VCaP (cell line): ENCODE data around the gene TMEM101.
"Not testable (repeated sequence)": the region's sequence is repeated elsewhere in the genome, so short reads cannot be mapped to it uniquely, and the experiment has no call there.

Experiments
- H3K27ac ChIP-seq: fragments of 450-650 bp; 2 replicates; pipeline ENCODE4 v1.5.1; 2017
- TF ChIP-seq, protein P1 (sequence below): fragments of 450-650 bp; conservative IDR thresholded peaks from 2 replicates; pipeline ENCODE4 v1.5.1; 2017; ENCODE audit warnings: mild to moderate bottlenecking, moderate library complexity

TMEM101 gene

GRCh38 chr17:43976963-43977837, 37.6 kb downstream of the TMEM101 start:
- no peak overlapping the region for H3K27ac ChIP-seq
- TF ChIP-seq, protein P1, sequence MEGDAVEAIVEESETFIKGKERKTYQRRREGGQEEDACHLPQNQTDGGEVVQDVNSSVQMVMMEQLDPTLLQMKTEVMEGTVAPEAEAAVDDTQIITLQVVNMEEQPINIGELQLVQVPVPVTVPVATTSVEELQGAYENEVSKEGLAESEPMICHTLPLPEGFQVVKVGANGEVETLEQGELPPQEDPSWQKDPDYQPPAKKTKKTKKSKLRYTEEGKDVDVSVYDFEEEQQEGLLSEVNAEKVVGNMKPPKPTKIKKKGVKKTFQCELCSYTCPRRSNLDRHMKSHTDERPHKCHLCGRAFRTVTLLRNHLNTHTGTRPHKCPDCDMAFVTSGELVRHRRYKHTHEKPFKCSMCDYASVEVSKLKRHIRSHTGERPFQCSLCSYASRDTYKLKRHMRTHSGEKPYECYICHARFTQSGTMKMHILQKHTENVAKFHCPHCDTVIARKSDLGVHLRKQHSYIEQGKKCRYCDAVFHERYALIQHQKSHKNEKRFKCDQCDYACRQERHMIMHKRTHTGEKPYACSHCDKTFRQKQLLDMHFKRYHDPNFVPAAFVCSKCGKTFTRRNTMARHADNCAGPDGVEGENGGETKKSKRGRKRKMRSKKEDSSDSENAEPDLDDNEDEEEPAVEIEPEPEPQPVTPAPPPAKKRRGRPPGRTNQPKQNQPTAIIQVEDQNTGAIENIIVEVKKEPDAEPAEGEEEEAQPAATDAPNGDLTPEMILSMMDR, result no peak

DNA sequence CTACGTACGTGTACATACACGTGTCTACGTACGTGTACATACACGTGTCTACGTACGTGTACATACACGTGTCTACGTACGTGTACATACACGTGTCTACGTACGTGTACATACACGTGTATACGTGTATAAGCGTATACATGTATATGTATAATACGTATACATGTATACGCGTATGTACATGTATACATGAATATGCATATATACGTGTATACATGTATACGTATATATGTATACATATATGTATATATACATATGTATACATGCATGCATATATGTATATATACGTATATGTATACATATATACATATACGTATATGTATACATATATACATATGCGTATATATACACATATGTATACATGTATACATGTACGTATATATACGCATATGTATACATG, 38.9 kb downstream of the TMEM101 start:
- TF ChIP-seq, protein P1, result no peak
- no peak overlapping the region for H3K27ac ChIP-seq

DNA sequence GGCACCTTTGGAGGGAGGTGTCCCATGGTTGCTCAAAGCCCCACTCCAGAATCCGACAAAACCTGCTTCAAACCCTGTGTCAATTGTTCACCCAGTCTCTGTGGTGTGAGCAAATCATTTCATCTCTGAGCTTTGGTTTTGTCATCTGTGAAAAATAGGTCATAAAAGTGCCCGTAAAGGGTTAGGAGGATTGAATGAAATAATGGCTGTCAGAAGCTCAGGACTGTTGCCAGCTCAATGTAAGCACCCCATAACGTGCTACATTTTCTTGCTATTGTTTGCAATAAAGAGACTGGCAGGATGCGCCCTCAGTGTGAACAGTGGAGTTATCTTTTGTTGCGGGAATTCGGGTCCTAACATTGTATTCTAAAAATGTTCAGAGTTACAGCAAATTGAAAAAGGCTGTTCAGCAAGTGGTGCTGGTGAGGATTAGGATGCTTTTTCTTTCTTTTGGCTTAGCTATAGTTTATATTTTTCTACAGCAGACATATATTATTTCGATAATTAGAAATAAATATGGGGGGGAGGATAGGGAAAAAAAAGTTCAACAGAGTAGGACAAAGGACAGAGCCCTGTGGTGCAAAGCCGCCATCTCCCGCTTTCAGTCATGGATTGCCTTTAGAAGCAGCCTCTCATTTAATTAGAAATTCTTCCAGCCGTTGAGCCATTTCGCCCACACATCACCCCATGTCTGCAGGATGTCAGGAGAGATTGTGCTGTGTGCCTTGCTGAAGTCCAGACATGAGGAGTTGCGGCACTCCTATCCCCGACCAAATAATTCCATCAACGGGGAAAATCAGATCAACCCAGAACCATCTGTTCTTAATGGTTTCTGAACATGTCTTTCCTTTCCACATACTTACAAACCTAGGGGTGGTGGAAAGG, 40.1 kb downstream of the TMEM101 start:
- H3K27ac ChIP-seq, result no peak overlapping the region
- TF ChIP-seq, protein P1, result no peak

- not testable (repeated sequence) for H3K27ac ChIP-seq
These were observed 42.1 kb downstream of the TMEM101 start for GRCh38 chr17:43972444-43973212.

GRCh38 chr17:43971436-43971835, 43.3 kb downstream of the TMEM101 start:
- H3K27ac ChIP-seq, result not testable (repeated sequence)

- H3K27ac ChIP-seq, result no peak overlapping the region
- TF ChIP-seq, protein P1, result no peak
These were observed 44.4 kb downstream of the TMEM101 start for GRCh38 chr17:43970366-43970765.

DNA sequence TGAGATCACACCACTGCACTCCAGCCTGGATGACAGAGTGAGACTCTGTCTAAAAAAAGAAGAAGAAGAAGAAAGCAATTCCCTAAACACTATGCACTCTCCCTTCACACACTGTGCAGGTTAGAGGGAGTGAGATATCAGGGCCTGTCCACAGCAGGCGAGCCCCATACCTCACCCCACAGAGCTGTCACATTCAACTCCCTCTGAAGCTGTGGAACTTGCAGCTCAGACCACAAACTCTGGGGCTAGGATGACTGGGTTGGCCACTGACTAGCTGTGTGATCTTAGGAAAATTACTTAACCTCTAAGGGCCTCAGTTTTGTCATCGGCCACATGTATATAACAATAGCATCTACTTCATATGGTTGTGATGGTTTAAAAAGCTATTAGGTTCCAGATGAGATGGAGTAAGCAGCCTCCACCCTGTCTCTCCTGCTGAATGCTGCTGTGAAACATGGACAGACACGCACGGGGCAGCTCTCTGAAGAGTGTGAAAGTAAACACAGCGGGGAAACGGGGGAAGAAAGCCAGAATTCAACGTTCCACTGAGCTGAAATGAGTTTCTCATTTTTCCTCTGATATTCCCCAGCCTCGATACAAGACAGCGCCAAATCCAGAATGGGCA, 47.4 kb downstream of the TMEM101 start:
- H3K27ac ChIP-seq, result no peak overlapping the region
- TF ChIP-seq, protein P1, result no peak

- no peak overlapping the region for H3K27ac ChIP-seq
- TF ChIP-seq, protein P1, result no peak
These were observed 48.5 kb downstream of the TMEM101 start for GRCh38 chr17:43966276-43966675.
